Fibroblast of the conjunctiva (primary cell): Measurements from ENCODE around the gene PDSS2.
A peak's percentile ranks its signal among the peaks of the same experiment; 100 is the strongest.
"Not testable (repeated sequence)": the region's sequence is repeated elsewhere in the genome, so short reads cannot be mapped to it uniquely, and the experiment has no call there.

Source experiments
- DNase-seq: peaks from one replicate; pipeline ENCODE4 v3.0.0-alpha.2; 2010; ENCODE audit warnings: low read depth

The PDSS2 gene

GRCh38 chr6:107321793-107322192, 137.6 kb downstream of the PDSS2 start:
- no peak for DNase-seq

GRCh38 chr6:107319906-107320530, 139.3 kb downstream of the PDSS2 start:
- no peak for DNase-seq

GRCh38 chr6:107318100-107318736, 141.1 kb downstream of the PDSS2 start:
- peak; percentile 49 for DNase-seq

DNA sequence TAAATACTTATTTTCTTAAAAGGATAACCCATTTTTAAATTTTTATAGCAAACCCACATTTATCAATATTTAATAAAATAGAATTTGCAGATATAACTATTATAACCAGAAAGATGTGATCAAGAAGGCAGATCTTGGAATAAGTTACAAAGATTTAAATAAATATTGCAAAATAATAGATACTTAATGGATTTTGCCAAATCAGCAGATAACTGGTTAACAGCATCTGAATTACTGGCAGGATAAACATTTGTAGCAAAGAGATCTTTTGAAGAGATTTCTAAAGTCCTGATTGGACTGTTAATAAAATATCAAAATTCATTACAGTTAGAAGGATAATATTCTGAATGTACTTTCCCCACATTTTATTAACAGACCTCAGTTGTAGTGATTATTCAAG, 144.2 kb downstream of the PDSS2 start:
- DNase-seq, result no peak

GRCh38 chr6:107314531-107314939, 144.8 kb downstream of the PDSS2 start:
- no peak for DNase-seq

GRCh38 chr6:107313776-107314175, 145.6 kb downstream of the PDSS2 start:
- no peak for DNase-seq

DNA sequence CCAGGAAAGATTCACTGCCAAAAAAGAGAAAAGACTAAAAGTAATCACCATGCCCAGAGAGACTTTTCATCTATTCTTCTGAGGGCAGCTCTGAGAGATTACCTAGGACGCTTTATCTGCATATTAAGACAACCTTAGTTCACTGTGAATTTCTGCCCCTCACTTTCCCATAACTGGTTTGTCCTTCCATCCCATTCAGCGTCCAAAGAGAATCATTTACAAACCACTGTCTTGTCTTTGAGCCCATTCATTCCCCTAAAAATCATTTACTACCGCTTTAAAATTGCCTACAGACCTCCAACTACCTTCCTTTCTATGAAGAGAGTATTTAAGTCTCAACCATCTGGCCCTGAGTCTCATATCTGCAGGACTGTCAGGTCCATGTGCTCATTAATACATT, 149.0 kb downstream of the PDSS2 start:
- DNase-seq, result no peak

DNA sequence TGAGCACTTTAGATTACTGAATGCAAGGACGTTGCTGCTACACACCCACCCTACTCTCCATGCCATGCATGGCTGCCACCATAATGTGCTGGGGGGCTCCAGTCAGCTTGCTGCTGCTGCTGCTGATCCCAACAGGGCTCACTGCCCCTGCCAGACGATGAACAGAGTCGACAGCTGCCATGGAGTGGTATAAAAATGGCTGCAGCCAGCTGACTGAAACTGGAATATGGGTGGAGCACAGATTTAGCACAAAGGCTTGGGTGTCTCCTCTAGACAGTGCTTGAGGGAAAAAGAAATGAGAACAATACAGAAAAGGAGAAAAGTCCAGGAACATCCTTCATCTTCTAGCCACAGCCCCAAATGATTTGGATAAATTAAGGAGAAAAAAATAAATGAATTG, 150.7 kb downstream of the PDSS2 start:
- DNase-seq, result no peak

GRCh38 chr6:107305994-107306393, 153.4 kb downstream of the PDSS2 start:
- not testable (repeated sequence) for DNase-seq

- no peak for DNase-seq
Measured at GRCh38 chr6:107305391-107305790, 154.0 kb downstream of the PDSS2 start.

DNA sequence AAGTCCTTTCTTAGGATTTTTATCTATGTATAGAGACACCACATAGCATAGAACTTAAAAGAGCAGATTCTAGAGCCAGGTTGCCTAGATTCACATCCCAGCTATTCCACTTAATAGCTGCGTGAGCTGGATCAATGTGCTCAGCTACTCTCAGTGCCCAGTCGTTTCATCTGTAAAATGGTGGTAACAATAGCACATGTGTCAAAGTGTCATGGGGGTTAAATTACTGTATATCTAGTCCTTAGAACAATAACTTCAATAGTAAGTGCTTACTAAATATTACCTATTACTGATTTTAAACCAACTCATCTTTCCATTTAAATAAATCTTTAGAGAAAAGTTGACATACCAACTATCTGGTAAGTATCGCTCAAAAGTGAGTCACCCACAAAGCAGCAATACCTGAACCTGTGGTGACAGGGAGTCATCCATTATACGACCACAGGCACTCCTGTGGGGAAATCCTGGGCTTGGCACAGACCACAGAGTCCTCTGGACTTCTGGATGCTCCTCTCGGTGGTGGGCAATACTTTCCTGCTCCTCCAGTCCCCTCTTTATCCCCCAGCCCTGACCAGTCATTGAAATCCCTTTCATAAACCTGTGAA, 154.8 kb downstream of the PDSS2 start:
- no peak for DNase-seq

DNA sequence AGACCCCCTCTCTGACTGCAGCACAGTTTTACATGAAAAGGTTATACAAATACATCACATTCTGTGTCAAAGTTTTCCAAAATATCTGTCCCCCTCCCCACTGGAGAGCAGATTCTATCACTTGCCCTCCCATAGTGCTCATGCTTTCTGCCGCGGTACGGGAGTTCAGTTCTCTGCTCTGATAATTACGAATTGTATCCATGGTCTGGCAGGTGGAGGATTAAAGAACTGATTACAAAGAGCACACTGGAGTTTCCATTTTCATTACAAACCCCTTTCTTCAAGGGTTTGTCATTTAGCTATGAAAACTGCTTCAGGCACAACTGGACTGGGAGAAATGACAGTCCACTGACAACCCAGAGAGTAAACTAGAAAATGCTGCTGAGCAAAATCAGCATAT, 166.0 kb downstream of the PDSS2 start:
- no peak for DNase-seq

DNA sequence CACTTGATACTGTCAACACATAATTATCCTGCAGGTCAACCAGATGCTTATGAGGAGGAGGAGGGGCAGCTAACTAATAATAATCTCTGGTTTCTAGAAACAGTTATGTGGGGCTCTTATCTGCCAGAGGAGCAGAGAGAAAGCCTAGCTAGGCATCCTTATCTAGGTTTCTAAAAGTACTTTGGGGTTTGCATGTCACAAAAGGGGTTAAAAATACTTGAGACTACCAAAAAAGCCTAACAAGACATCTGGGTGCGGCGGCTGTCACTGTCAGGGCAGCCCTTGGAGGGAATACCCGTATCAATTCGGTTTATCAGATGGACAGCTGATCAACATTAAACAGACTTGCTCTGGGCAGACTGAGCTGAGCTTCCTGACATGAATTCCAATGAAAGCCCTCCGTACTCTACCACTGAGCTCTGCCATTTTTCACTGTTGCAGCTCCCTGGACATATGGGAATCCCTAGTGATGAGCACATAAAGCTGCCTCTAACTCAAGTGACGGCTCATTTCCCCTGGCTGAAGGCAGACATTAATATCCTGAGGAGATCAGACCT, 166.6 kb downstream of the PDSS2 start:
- no peak for DNase-seq

GRCh38 chr6:107290491-107290890, 168.9 kb downstream of the PDSS2 start:
- no peak for DNase-seq

DNA sequence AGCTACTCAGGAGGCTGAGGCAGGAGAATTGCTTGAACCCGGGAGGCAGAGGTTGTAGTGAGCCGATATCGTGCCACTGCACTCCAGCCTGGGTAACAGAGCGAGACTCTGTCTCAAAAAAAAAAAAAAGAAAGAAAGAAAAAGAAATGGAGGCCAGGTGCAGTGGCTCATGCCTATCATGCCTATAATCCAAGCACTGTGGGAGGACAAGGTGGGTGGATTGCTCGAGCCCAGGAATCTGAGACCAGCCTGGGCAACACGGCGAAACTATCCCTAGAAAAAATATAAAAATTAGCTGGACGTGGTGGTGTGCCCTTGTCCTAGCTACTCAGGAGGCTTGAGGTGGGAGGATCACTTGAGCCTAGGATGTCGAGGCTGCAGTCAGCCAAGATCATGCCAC, 170.1 kb downstream of the PDSS2 start:
- not testable (repeated sequence) for DNase-seq

DNA sequence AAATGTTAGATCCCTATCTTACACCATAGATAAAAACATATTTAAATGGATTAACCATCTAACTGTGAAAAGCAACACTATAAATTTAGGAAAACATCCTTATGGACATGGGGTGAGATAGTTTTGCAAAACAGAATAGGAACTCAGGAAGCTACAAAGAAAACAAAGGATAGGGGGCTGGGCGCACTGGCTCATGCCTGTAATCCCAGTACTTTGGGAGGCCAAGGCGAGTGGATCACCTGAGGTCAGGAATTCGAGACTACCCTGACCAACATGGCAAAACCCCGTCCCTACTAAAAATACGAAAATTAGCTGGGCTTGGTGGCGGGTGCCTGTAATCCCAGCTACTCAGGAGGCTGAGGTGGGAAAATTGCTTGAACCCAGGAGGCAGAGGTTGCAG, 173.7 kb downstream of the PDSS2 start:
- DNase-seq, result not testable (repeated sequence)

DNA sequence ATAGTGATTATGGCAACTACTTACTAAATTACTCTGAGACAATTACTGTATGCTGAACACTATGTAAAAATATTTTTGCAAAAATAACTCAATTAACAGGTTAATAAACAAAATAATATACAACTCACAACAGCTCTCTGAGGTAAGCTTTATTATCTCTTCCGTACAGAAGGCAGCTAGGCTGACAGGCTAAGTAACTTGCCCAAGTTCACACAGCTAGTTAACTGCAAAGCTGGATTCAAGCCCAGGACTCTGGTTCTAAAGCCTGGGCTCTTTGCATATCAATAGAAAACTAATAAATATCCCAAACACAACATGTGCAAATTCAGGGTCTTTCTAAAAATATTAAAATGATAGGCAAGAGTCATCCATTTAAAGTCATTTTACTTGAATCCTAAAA, 174.6 kb downstream of the PDSS2 start:
- DNase-seq, result no peak

GRCh38 chr6:107280791-107281190, 178.6 kb downstream of the PDSS2 start:
- DNase-seq, result no peak

DNA sequence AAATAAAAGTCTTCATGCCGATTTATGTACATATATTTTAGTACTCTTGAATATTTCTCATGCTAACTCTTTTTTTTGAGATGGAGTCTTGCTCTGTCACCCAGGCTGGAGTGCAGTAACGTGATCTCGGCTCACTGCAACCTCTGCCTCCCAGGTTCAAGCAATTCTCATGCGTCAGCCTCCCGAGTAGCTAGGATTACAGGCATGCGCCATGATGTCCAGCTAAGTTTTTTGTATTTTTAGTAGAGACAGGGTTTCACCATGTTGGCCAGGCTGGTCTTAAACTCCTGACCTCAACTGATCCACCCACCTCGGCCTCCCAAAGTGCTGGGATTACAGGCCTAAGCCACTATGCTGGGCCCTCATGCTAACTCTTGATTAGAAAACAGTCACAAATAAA, 179.4 kb downstream of the PDSS2 start:
- not testable (repeated sequence) for DNase-seq

- DNase-seq, result no peak
Measured at GRCh38 chr6:107275330-107275865, 184.0 kb downstream of the PDSS2 start.

DNA sequence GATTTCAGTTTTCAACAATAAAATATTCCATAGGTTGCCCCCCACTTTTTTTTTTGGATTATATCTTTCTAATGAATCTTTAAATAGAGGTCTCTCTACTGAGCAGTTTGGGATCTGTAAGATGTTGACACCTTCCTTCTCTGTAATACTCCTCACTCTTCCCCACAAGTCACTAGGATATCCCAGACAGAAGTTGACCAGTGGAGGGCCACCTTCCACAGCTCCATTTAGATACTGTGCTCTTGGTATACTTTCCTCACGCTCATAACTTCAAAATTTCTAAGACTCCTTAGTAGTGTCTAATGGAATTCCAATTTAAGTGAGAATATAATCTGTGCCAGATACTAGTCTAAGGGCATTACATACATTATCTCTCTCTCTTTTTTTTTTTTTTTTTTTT, 185.1 kb downstream of the PDSS2 start:
- no peak for DNase-seq

DNA sequence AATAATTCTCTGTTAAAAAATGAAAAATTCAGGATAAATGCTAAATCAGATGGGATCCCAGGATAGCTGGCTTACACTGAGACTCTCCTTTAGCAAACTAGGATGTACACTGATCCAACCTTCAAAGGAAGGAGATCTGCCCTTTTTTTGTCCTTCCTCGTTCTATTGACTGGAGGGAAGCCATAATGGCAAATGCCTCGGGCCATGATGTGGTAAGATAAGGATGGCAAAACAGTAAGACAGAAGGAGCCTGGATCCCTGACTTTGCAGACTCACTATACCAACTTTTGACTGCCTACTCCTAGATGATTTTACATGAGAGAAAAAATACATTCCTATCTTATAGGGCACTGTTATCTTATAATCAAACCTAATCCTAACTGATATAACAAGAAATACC, 187.1 kb downstream of the PDSS2 start:
- DNase-seq, result no peak

- no peak for DNase-seq
Measured at GRCh38 chr6:107271208-107271790, 188.1 kb downstream of the PDSS2 start.
